Mucosa of stomach (tissue), 1 donor: Measurements from ENCODE around the gene PNMA3.
"Not testable (repeated sequence)": the region's sequence is repeated elsewhere in the genome, so short reads cannot be mapped to it uniquely, and the experiment has no call there.

Experiments
- H3K27me3 ChIP-seq: one replicate; pipeline ENCODE4 v1.7.0; 2013; ENCODE audit warnings: mild to moderate bottlenecking, low read length; ENCODE audit not compliant: control insufficient read depth, insufficient read depth
- H3K36me3 ChIP-seq: one replicate; pipeline ENCODE4 v1.7.0; 2013; ENCODE audit warnings: low read length; ENCODE audit not compliant: control insufficient read depth, insufficient read depth
- H3K4me1 ChIP-seq: one replicate; pipeline ENCODE4 v1.7.0; 2013; ENCODE audit warnings: mild to moderate bottlenecking, low read length; ENCODE audit not compliant: control insufficient read depth, insufficient read depth
- H3K4me3 ChIP-seq: one replicate; pipeline ENCODE4 v1.7.0; 2013; ENCODE audit warnings: low read length
- H3K9ac ChIP-seq: one replicate; pipeline ENCODE4 v1.7.0; 2013; ENCODE audit warnings: mild to moderate bottlenecking, low read length, moderate library complexity
- H3K9me3 ChIP-seq: one replicate; pipeline ENCODE4 v1.7.0; 2013; ENCODE audit warnings: mild to moderate bottlenecking, low read length, moderate library complexity; ENCODE audit not compliant: control insufficient read depth
- donor health status: Pancreatic carcinoma.

Gene PNMA3

DNA sequence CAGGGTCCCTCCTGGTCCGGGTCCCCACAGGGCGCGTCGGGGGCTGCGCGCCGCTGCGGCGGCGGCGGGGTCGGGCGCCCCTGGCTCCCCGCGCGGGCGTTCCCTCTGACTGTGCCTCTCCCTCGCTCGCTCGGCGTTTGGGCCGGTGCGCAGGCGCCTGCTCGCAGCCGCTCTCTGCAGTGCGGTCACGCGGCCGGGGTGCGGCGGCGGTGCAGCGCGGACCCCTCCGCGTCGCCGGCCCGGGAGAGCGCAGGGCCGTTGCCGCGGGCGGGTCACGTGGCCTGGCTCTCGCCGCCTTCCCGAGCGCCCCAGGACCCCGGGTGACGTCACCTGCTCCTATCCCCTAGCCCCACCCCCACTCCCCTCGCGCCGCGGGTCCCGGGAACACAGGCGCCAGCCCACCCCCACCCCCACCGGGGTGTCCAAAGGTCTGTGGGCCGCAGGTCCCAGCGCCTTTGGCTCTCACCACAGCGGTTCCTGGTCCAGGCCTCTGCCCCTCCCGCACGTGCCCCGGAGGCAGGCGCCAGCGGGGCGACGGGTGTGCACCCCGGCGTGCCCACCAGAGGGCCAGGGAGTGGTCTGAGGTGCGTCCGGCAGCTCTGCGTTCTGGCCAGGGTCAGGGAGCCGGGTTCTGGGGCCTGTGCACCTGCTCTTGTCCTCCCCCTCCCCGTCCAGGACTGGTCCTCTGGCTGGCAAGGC, 21.3 kb downstream of the PNMA3 start:
- H3K36me3 ChIP-seq, H3K27me3 ChIP-seq, H3K4me3 ChIP-seq, H3K9ac ChIP-seq, H3K4me1 ChIP-seq, H3K9me3 ChIP-seq: not testable (repeated sequence)

DNA sequence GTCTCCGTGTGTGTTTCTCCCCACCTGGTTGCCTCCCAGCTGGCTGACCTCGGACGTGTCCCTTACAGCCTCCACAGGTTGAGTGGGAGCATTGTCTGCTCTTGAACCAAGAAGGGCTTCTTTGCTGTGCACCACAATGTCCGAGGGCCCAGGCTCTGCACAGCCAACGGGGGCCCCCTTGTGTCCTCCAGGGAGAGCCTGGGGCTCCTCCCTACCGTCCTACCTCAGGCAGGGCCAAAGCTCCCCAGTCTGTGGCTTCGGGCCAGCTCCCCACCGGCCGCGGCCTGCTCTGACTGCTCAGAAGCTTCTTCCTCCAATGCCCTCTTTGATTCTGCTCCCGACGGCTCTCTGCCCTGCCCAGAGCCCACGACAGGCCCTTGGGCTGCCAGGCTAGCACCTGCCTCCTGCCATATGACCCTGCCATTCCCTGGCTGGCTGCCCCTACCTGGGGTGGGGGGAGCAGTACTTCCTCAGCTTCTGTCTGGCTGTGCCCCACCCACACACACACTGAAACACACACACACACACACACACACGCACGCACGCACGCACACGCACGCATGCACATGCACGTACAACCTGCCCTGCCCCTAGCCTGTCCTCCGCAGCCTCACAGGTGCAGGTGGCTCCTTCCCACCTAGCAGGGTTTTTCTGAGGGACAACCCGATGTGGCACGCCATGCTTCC, 27.1 kb downstream of the PNMA3 start:
- H3K9me3 ChIP-seq, H3K4me3 ChIP-seq, H3K27me3 ChIP-seq, H3K9ac ChIP-seq, H3K36me3 ChIP-seq, H3K4me1 ChIP-seq: not testable (repeated sequence)

DNA sequence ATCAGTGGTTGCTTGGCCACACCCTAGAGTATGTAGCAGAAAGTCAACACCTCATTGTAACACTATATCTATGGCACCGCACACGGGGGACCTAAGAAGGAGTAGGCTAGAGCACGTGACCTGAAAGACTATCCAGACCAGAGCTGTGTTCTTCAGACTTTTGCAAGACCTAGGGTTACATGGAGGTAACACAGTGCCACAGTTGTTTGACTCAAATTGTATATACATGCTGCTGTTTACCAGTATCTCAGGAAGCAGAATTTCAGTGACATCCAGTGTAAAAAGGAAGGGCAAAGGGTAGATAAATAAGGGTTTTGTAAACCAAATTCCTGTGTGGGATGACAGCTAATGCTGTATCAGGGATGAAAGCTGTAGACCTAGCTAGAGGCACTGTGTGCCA, 46.1 kb downstream of the PNMA3 start:
- Histone ChIP-seq H3K36me3 (no peaks in the 10 kb centered on the region), H3K4me3 (no peak overlapping the region), H3K4me1 (no peaks in the 10 kb centered on the region), H3K9me3 (no peaks in the 10 kb centered on the region), H3K27me3 (no peaks in the 10 kb centered on the region), H3K9ac (no peak overlapping the region)

DNA sequence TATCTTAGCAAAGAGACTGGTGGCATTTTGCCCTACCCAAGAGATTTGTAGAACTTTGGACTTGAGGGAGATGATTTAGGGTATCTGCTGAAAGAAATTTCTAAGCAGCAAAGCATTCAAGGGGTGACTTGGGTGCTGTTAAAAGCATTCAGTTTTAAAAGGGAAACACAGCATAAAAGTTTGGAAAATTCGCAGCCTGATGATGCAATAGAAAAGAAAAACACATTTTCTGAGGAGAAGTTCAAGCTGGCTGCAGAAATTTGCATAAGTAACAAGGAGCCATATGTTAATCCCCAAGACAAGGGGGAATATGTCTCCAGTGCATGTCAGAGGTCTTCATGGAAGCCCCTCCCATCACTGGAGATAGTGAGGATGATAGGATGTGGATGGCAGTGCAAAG, 48.7 kb downstream of the PNMA3 start:
- not testable (repeated sequence) for H3K9me3 ChIP-seq, H3K36me3 ChIP-seq, H3K4me1 ChIP-seq, H3K4me3 ChIP-seq, H3K9ac ChIP-seq, H3K27me3 ChIP-seq

DNA sequence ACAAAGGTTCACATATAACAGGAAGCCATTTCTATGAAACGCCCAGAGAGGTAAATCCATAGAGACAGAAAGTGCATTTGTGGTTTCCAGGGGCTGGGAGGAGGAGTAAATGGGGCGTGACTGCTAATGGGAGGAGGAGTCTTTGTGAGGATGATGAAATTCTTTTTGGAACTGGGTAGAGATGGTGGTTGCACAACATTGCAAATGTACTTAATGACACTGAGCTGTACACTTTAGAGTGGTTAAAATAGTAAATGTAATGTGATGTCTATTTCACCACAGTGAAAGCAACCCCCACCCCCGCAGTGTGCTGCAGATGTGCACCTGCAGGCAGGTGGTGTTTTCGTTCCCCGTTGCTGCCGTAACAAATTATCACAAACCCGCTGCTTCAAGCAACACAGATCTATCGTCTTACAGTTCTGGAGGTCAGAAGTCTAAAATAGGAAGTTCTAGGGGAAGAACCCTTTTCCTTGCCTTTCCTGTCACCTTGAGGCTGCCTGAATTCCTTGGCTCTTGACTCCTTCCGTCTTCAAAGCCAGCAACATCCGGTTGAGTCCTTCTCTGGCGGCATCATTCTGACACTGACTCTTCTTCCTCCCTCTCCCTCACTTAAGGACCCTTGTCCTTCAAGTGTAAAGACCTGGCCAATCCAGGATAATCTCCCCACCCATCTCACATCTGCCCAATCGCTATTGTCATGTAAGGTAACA, 50.0 kb downstream of the PNMA3 start:
- H3K4me1 ChIP-seq, H3K36me3 ChIP-seq, H3K4me3 ChIP-seq, H3K27me3 ChIP-seq, H3K9ac ChIP-seq, H3K9me3 ChIP-seq: not testable (repeated sequence)
